K562 (cell line): Measurements from ENCODE around the gene SMIM10. TPM values are rescaled to one million over a fixed set of nuclear protein-coding genes. Genes with fewer than 3 reads are reported as not detected.

Experiments
- BMI1 ChIP-seq: fragments of 150-350 bp; IDR thresholded peaks from 2 replicates; pipeline ENCODE4 v1.6.1; 2014; ENCODE audit warnings: low read length
- BRCA1 ChIP-seq, 2 experiments: fragments of 450-650 bp in 1 of 2; sonication (generic) in 1 of 2; formaldehyde crosslinking in 1 of 2; IDR thresholded peaks; 2 replicates each; pipeline versions ENCODE4 v1.5.0 to v1.6.1; 2017 to 2020; ENCODE audit warnings: mild to moderate bottlenecking in 1 of 2, missing genetic modification reagents in 1 of 2
- CBX8 ChIP-seq: fragments of 200-600 bp; sonication (generic); IDR thresholded peaks from 2 replicates; pipeline ENCODE4 v1.6.1; 2012; ENCODE audit warnings: borderline replicate concordance, mixed run types, low read depth, mild to moderate bottlenecking, moderate library complexity, mixed read lengths, low read length, control low read depth, inconsistent platforms; ENCODE audit not compliant: poor library complexity, severe bottlenecking; ENCODE audit errors: extremely low read depth
- MCM3 ChIP-seq: fragments of 450-650 bp; IDR thresholded peaks from 2 replicates; pipeline ENCODE4 v1.6.1; 2016
- MEF2A ChIP-seq: IDR thresholded peaks from 2 replicates; pipeline ENCODE4 v1.6.1; 2011; ENCODE audit warnings: low read depth, mild to moderate bottlenecking, low read length, moderate library complexity; ENCODE audit not compliant: control insufficient read depth
- NFIX ChIP-seq: fragments of 250-450 bp; sonication (Bioruptor Pico); IDR thresholded peaks from 2 replicates; pipeline ENCODE4 v1.4.0; 2020; ENCODE audit warnings: low read depth, mild to moderate bottlenecking, moderate library complexity
- SIRT6 ChIP-seq: IDR thresholded peaks from one replicate; pipeline ENCODE4 v1.6.1; 2012; ENCODE audit warnings: low read depth, mild to moderate bottlenecking, control low read depth, inconsistent platforms, low read length, moderate library complexity
- STAT5B ChIP-seq: fragments of 250-450 bp; sonication (Bioruptor Pico); IDR thresholded peaks from 2 replicates; pipeline ENCODE4 v1.8.0; 2021; ENCODE audit warnings: mild to moderate bottlenecking, inconsistent platforms
- ZBTB2 ChIP-seq: fragments of 450-650 bp; IDR thresholded peaks from 2 replicates; pipeline ENCODE4 v1.6.1; 2016; ENCODE audit warnings: antibody characterized with exemption
- ZFP91 ChIP-seq: sonication (generic); formaldehyde crosslinking; IDR thresholded peaks from 2 replicates; pipeline ENCODE4 v1.8.0; 2022; ENCODE audit warnings: mild to moderate bottlenecking, missing genetic modification reagents
- ZNF324 ChIP-seq: fragments of 250-450 bp; sonication (Bioruptor Pico); IDR thresholded peaks from 2 replicates; pipeline ENCODE4 v1.4.0; 2020; ENCODE audit warnings: mild to moderate bottlenecking
- ZNF586 ChIP-seq: fragments of 450-650 bp; formaldehyde crosslinking; conservative IDR thresholded peaks from 2 replicates; pipeline ENCODE4 v1.4.0; 2020; ENCODE audit warnings: mild to moderate bottlenecking, moderate library complexity
- ZNF830 ChIP-seq: fragments of 250-450 bp; sonication (Bioruptor Pico); IDR thresholded peaks from 2 replicates; pipeline ENCODE4 v1.5.0; 2021; ENCODE audit warnings: mild to moderate bottlenecking
- polyA plus RNA-seq, 8 experiments: library from polyadenylated mRNA; depleted of rRNA in 4 of 8; stranded (reverse) in 5 of 8; unstranded in 3 of 8; fragments of >200 nt; fragmentation: Nextera tagmentation in 2 of 8; fragmentation: Illumina TruSeq in 1 of 8; extraction: Ambion mirVana in 2 of 8; extraction: Trizol in 1 of 8; gene quantifications; 2 replicates each; pipeline versions ENCODE4 v1.2.1 to v1.2.3, GENCODE V29; 2011 to 2014; ENCODE audit warnings: inconsistent platforms in 1 of 8, missing spikeins in 1 of 8
- total RNA-seq, 7 experiments: library from RNA; depleted of rRNA in 6 of 7; stranded (reverse); fragments of >200 nt in 6 of 7; fragmentation: Illumina TruSeq in 2 of 7; extraction: Trizol in 2 of 7; gene quantifications; 2 replicates each; pipeline versions ENCODE4 v1.2.1 to v1.2.3, GENCODE V29; 2011 to 2021; ENCODE audit warnings: low replicate concordance in 1 of 7

SMIM10 gene
- total and polyA plus RNA-seq, 9 of the 15 experiments (the other 6 are each of a cell fraction or from before 2014, with no cell fraction given), result 2.1 to 25.3 (median 16.4) TPM

- TF ChIP-seq NFIX (CRISPR knock-in tag) (no peak), STAT5B (no peak), ZFP91 (CRISPR knock-in tag) (no peak), CBX8 (no peak), MCM3 (no peak), ZNF830 (CRISPR knock-in tag) (no peak), BRCA1 (IDR thresholded peaks at IDR 0.05) (no peak), BRCA1 (CRISPR knock-in tag; IDR thresholded peaks at IDR 0.05) (no peak), SIRT6 (no peak), ZNF586 (CRISPR knock-in tag) (no peak), BMI1 (no peak), ZNF324 (no peak), MEF2A (no peak), ZBTB2 (no peak)
Measured at GRCh38 chrX:135010921-135011320, 20.1 kb downstream of the SMIM10 start (continued).
